Measurements from ENCODE around the gene VMAC.
A peak's percentile ranks its signal among the peaks of the same experiment; 100 is the strongest.
"Not testable (repeated sequence)": the region's sequence is repeated elsewhere in the genome, so short reads cannot be mapped to it uniquely, and the experiment has no call there.

Gene VMAC, protein sequence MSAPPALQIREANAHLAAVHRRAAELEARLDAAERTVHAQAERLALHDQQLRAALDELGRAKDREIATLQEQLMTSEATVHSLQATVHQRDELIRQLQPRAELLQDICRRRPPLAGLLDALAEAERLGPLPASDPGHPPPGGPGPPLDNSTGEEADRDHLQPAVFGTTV

DNA sequence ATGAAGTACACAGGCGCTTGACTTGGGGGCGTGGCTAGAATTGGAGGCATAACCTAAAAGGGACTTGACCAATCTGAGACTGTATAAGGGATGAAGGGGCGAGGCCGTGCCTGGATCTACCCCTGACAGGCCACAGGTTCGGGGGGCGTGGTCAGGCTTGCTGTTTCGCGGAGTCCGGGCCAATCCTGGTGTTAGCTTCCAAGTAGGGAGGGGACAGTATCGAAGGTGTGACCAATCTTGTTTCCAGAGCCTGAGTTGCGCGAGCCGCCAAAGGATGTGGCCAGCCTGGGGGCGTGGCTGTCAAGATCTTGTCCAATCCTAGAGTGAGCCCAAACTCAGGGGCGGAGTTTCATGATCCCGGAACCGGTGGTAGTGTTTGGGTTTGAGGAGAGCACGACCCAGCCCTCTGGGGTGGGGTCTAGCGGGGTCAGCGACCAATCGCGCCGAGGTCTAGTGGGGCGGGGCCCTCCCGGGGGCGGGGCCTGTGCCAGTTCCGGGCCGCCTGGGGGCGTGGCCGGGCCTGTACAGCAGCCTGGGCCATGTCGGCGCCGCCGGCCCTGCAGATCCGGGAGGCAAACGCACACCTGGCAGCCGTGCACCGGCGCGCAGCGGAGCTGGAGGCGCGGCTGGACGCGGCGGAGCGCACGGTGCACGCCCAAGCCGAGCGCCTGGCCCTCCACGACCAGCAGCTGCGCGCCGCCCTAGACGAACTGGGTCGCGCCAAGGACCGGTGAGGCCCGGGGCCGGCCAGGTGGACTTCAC, at the start of gene VMAC:
TSS of gene VMAC (plus strand) at position 521 of the 762 bp plus-strand sequence. CDS start at position 540, 19 bp downstream.
- DNase-seq, result peak; percentile 100

DNA sequence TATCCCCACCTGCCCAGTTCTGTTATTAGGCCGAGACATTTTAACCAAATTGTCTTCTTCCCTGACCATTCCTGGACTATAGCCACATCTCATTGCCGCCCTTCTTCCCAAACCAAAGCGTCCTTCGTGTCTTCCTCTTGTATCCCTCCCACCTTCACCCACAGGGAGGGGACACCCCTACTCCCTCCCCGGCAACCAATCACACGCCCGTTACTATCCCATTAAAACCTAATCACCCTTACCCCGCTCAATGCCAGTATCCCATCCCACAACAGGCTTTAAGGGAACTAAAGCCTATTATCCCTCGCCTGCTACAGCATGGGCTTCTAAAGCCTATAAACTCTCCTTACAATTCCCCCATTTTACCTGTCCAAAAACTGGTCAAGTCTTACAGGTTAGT, 49.5 kb upstream of the VMAC start:
- DNase-seq, result not testable (repeated sequence)

DNA sequence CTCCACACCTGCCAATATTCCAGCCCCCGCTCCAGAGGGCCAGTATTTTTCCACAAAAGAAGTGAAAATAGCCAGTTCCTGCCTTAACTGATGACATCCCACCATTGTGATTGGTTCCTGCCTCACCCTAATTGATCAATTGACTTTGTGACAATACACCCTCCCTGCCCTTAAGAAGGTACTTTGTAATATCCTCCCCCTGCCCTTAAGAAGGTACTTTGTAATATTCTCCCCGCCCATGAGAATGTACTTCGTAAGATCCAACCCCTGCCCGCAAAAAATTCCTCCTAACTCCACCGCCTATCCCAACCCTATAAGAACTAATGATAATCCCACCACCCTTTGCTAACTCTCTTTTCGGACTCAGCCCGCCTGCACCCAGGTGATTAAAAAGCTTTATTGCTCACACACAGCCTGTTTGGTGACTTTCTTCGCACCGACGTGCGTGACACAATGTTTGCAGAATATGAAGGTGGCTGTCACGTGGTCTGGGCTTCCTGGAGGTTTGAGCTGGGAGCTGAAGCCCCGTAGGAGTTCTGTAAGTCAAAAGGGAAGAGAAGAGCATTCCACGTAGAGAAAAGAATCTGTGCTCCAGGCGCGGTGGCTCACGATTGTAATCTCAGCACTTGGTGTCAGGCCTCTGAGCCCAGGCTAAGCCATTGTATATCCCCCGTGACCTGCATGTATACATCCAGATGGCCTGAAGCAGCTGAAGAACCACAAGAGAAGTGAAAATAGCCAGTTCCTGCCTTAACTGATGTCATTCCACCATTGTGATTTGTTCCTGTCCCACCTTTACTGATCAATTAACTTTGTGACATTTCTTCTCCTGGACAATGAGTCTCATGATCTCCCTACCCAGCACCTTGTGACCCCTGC, 47.2 kb upstream of the VMAC start:
- no peak for DNase-seq

DNA sequence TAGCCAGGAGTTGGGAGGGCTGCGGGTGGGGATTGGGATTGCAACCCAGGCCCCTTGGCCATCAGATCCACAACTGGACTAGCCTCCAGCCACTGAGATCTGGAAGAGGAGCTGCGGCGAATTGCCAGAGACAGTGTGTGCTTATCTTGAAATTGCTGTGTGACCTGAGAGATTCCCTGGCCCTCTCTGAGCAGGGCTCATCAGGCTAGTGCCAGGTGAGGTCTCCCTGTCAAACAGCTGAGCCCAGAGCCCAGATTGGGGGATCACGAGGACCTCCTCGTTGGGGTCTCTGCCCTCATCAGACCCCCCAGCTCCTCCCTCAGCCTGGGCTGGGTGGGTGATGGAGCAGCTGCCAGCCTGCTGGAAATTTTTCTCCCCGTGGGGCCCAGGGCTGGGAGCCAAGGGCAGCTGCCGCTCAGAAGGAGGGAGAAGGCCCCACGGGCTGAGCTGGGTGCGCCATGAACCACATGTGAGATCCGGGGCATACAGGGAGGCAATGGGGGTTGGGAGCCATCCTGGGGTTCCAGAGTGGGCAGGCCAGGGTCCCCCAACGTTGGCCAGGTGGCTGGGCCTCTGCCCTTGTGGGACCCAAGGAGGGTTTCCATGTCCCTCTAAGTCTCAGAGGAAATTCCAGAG, 41.5 kb upstream of the VMAC start:
- DNase-seq, result no peak

DNA sequence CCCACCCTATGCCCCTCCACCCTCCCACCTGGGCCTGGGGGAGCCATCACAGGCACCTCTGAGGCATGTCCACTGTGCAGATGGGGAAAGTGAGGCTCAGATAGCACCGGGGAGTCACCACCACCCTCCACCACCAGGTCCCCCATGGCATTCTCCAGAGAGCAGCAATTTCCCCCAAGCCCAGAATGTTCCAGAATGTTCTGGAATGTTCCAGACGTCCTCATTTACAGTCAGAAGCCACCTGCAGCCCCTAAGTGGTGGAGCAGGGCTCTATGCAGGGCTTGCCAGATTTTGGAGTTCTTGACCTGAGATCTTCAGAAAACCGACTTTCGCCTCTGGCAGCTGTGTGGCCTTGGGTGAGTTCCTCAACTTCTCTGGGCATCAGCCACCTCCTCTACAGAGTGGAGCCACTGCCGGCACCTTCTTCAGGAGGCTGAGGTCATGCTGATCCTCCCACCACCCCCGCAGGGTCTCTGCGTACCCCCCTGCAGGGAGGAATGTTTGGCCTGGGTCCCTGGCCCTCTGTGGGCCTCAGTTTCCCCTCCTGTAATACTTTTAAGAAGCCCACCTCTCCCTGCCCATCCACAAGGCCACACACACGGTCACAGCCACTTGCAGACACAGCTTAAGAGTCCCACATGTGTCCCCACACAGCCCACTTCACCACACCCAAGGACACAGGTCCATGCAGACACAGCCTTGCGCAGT, 40.5 kb upstream of the VMAC start:
- DNase-seq, result no peak

DNA sequence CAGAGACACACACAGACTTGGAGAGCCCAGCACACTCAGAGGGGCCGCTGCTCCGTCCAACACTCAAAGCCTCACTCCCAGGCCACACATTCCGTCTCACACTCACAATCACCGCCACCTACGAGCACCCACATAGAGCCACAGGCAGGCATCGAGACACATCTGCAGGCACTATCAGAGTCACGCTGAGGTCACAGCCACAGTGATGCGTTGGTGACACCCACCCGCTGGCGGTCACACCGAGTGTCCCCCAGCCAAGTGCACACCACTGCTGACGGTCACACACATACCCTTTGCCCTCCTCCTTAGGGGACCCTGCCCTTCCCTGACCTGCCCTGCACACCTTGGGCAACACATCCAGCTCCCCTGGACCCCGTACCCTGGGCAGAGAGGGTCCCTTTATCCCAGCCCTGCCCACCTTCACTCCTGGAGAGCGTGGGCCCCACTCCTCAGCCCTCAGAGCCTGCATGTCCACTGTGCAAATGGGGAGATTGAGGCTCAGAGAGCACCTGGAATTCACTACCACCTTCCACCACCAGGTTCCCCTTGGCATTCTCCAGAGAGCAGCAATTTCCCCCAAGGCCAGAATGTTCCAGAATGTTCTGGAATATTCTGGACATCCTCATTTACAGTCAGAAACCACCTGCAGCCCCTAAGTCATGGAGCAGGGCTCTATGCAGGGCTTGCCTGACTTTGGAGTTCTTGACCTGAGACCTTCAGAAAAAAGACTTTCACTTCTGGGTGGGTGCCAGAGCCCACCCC, 39.8 kb upstream of the VMAC start:
- DNase-seq, result no peak

DNA sequence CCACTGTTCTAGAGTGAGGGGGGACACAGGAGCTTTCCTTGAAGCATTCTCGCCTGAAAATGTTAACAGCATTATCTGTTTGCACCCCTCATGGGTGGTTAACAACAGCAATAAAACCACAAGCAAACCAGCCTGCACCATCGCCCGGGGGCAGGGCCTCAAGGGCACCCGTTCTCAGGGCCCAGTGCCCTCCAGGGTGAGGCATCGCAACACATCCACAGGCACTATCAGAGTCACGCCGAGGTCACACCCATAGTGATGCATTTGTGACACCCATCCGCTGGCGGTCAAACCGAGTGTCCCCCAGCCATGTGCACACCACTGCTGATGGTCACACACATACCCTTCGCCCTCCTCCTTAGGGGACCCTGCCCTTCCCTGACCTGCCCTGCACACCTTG, 38.9 kb upstream of the VMAC start:
- no peak for DNase-seq

DNA sequence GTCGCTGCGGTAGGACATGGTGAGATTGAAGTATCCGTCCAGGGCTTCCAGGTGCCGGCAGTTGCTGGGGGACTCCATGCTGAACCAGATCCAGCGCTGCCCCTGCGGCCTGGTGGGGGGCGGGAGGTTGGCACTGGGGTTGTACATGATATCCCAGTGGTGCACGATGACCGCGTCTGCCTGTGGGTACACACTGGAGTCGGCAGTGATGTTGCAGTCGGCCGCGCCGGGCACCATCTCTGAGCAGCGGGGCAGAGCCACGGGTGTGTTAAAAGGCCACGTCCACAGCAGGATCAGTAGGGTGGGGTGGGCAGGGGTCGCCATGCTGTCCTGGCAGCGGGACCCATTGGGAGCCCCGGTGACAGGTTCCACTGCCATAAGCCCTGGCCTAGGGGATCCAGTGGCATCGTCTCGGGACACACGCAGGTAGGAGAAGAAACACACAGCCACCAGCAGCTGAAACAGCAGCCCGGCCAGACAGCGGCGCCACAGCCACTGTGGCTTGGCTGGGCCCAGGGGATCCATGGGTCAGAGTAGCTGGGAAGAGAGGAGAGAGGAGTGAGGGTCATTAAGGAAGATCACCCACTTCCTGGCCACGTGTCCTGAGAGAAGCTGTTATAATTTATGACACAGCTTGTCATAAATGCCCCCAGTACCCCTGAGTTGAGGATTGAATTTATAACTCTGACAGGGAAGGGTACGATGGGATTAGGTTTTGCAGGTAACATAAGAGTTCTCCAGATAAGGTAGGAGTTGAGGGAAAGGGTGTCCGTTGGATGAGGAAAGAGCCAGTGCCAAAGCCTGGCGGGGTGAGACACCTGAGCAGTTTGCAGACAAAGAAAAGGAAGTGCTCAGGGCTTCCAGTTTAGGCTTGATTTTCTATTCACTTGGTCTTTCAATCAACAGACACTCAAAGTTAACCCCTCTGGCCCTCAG, 37.2 kb upstream of the VMAC start:
- no peak for DNase-seq

DNA sequence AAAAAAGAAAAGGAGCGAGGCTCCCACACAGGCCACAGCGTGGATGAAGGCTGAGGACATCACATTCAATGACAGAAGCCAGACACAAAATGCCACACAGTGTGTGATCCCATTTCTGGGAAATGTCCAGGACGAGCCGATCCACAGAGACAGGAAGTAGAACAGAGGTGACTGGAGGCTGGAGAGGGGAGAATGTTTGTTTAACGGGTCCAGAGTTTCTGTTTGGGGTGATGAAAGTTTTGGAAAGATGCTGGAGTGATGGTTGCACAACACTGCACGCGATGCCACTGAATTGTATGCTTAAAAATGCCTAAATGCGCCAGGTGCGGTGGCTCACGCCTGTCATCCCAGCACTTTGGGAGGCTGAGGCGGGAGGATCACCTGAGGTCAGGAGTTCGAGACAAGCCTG, 33.7 kb upstream of the VMAC start:
- no peak for DNase-seq

DNA sequence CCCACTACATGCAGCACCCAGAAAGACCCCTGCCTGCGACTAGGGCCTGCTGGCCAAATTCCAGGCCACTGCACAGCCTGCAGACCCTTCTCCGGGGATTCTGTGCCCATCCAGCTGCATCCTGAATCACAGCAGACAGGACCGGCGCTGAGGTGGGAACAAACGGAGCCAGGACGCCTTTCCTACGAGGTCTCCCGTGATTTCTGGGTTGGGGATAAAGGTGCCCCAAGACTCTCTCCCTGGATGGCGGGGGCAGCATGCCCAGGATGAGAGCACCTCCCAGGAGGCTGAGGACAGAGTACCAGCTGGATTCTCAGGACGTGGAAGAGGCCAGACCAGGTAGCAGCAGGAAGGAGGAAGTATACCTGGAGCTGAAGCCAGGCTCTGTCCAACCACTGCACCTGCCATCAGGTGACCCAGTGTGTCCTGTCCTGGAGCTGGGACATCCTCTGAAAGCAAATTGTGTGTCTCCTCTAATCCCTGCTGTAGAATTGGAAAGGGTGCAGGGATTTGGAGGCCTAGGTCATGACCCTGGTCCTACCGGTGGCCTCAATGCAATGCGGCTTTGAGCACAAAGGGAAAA, 31.0 kb upstream of the VMAC start:
- DNase-seq, result no peak

DNA sequence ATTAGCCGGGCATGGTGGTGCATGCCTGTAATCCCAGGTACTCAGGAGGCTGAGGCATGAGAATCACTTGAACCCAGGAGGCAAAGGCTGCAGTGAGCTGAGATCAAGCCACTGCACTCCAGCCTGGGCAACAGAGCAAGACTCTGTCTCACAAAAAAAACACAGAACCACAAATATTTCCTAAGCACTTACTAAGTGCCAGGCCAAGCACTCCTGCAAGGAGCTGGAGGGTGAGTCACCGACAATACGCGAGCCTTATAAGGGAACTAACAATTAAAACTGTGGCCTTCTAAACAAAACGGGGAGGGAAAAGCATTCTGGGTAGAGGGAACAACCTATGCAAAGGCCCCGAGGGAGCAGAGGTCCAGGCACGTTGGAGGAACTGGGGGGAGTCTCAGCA, 30.2 kb upstream of the VMAC start:
- not testable (repeated sequence) for DNase-seq

DNA sequence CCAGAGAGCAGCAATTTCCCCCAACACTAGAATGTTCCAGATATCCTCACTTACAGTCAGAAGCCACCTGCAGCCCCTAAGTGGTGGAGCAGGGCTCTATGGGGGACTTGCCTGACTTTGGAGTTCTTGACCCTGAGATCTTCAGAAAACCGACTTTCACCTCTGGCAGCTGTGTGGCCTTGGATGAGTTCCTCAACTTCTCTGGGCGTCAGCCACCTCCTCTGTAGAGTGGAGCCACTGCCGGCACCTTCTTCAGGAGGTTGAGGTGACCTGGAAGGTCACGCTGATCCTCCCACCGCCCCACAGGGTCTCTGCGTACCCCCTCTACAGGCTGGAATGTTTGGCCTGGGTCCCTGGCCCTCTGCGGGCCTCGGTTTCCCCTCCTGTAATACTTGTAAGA, 27.2 kb upstream of the VMAC start:
- no peak for DNase-seq

DNA sequence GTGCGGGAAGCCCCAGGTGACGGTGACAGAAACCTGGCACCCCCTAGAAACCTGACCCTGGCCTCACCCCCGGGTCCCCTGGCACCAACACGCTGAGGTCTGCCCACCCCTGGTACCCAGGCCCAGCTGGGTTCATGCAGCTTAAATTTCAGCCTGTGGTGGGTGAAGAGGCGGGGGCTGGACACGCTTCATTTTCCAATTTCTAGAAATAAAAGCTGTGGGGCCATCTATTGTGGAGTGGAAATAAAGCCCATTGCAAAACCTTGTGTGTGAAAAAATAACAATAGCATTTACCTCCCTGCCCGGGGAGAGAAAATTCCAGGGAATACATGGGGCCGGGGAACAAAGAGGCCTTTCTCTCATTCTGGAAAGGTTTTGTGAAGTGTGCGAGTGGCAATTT, 26.8 kb upstream of the VMAC start:
- no peak for DNase-seq

DNA sequence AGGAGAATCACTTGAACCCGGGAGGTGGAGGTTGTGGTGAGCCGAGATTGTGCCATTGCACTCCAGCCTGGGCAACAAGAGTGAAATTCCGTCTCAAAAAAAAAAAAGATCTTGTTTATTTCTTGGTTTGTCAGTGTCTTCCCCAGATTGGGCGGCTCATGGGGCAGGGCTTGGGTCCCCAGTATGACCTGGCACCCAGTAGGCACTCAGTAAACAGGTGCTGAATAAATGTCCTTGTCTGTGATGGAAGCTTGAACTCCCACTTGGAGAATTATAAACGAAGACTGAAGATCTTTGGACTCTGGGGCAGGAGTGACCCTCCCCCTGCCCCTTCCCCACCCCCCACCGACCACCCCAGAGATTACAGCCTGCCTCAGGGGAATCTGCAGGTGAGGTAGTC, 24.5 kb upstream of the VMAC start:
- DNase-seq, result no peak

DNA sequence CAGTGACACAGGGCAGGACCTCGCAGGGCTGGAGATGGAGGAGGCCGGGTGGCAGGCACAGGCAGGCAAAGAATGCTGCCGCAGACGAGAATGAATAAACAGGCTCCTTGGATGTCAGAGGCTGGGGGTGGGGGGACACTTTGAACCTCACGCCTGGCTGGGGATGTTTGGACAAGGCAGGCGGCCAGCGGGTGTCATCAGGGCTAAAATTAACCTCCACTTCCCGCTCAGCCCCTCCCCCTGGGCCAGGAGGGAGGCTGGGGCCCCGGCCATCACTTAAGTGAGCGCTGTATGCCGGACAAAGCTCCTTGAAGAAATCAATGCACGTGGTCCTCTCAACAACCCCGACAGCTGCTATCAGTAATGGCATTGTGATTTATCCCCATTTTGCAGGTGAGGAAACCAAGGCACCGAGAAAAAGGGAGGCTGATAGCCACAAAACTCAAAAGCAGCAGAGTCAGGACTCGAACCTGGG, 24.0 kb upstream of the VMAC start:
- no peak for DNase-seq

DNA sequence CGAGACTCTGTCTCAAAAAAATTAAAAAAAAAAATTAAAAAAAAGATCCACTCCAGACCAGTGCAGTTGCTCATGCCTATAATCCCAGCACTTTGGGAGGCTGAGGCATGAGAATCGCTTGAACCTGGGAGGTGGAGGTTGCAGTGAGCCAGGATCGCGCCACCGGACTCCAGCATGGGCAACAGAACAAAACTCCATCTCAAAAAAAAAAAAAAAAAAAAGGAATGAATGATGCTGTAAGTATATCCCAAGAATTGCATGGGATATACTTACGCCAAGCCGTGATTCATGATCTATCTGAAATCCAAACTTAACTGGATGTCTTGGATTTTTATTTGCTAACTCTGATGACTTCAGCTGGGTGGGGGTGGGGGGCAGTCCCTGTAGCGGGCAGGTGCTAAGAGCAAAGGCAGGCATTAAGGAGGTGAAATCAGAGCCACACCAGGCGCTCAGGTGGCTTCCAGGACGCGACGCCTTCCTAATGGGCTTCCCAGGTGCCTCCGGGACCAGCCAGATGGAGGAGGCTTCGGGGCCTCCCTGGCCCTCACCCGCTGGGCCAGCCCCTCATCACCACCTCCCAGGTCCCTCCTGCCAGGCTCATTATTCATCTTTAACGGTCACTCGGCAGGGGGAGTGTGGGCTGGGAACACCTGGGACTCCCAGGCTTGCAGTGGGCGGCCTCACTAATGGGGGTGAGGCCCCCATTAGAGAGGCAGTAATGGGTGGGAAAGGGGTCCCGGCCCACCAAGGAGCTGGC, 23.0 kb upstream of the VMAC start:
- no peak for DNase-seq

DNA sequence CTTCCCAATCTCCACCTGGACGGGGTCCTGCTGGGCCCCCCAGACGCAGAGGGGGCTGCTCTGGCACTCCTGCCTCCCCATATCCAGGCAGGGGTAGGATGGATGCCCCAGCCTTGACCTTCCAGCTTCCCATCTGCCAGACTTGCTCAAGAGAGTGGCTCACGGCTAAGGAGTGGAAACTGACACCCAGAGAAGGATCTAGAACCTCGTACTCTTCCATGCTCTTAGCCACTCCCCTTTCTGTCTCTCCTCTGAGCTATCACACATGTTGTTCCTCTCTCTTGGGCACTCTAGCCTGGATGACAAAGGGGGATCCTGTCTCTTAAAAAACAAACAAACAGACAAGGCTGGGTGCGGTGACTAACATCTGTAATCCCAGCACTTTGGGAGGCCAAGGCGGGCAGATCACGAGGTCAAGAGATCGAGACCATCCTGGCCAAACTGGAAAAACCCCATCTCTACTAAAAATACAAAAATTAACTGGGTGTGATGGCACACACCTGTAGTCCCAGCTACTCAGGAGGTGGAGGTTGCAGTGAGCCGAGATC, 22.2 kb upstream of the VMAC start:
- no peak for DNase-seq

DNA sequence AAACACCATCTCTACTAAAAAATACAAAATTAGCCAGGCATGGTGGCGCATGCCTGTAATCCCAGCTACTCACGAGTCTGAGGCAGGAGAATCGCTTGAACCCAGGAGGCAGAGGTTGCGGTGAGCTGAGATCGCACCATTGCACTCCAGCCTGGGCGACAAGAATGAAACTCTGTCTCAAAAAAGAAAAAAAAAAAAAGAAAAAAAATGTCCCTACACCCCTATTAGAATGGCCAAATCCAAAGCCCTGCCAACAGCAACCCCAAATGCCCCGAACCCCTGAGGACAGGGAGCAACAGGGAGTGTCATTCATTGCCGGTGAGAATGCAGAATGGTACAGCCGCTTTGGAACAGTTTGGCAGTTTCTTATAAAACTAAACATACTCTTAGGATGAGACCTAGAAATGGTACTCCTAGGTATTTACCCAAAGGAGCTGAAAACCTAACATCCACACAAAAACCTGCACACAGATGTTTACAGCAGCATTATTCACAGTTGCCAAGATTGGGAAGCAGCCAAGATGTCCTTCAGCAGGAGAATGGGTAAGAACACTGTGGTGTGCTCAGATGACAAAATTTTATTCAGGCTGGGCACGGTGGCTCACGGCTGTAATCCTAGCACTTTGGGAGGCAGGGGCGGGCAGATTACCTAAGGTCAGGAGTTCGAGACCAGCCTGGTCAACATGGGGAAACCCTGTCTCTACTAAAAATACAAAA, 21.4 kb upstream of the VMAC start:
- DNase-seq, result not testable (repeated sequence)
